ENCODE measurements around the gene FARS2.

GRCh38 chr6:5499644-5500306 is 238.5 kb downstream of the FARS2 start:
- TF ChIP-seq ZNF253 (CRISPR knock-in tag; IDR thresholded peaks at IDR 0.05; ENCODE audit: borderline replicate concordance) (no peak), MTA1 (CRISPR knock-in tag; IDR thresholded peaks at IDR 0.05; ENCODE audit: borderline replicate concordance) (no peak), GRHL1 (CRISPR knock-in tag; conservative IDR thresholded peaks at IDR 0.05) (no peak), ZNF10 (CRISPR knock-in tag; IDR thresholded peaks at IDR 0.05; ENCODE audit: borderline replicate concordance, low read depth) (no peak), ZNF230 (CRISPR knock-in tag; IDR thresholded peaks at IDR 0.05) (no peak), ZNF629 (CRISPR knock-in tag; conservative IDR thresholded peaks at IDR 0.05) (no peak), CHD2 (IDR thresholded peaks at IDR 0.05; ENCODE audit: low read depth, low read length) (no peak)

Data from HepG2 (cell line).